RWPE2 (cell line): ENCODE data around the gene KRT83.

Experiments used
- ATAC-seq: fragments of 200-7000 bp; cut with Tn5 transposase; 3 replicates; pipeline ENCODE4 v1.9.1; 2021; ENCODE audit warnings: low read depth
- DNase-seq: peaks from one replicate; pipeline ENCODE4 v3.0.0-alpha.2; 2020; ENCODE audit warnings: low spot score
- H3K27ac ChIP-seq: fragments of 450-650 bp; 2 replicates; pipeline ENCODE4 v1.5.1; 2017; ENCODE audit warnings: mild to moderate bottlenecking; ENCODE audit not compliant: poor library complexity, severe bottlenecking
- H3K27me3 ChIP-seq: fragments of 250-450 bp; sonication (Bioruptor Pico); 2 replicates; pipeline ENCODE4 v1.5.1; 2021; ENCODE audit warnings: mild to moderate bottlenecking, moderate library complexity; ENCODE audit not compliant: insufficient read depth, poor library complexity, severe bottlenecking
- H3K36me3 ChIP-seq: fragments of 250-450 bp; sonication (Bioruptor Pico); 2 replicates; pipeline ENCODE4 v1.5.1; 2020; ENCODE audit warnings: low read depth, mild to moderate bottlenecking, moderate library complexity
- H3K4me1 ChIP-seq: fragments of 250-450 bp; sonication (Bioruptor Pico); 2 replicates; pipeline ENCODE4 v1.5.1; 2021; ENCODE audit warnings: mild to moderate bottlenecking, moderate library complexity; ENCODE audit not compliant: insufficient read depth, poor library complexity, severe bottlenecking
- H3K4me3 ChIP-seq: fragments of 250-450 bp; sonication (Bioruptor Pico); 2 replicates; pipeline ENCODE4 v1.5.1; 2021; ENCODE audit warnings: mild to moderate bottlenecking, moderate library complexity; ENCODE audit not compliant: severe bottlenecking
- H3K9me3 ChIP-seq: fragments of 250-450 bp; sonication (Bioruptor Pico); 2 replicates; pipeline ENCODE4 v1.5.1; 2021; ENCODE audit warnings: mild to moderate bottlenecking, moderate library complexity; ENCODE audit not compliant: severe bottlenecking
- TF ChIP-seq, protein P1 (sequence below): fragments of 450-650 bp; IDR thresholded peaks from one replicate; pipeline ENCODE4 v1.5.1; 2017; ENCODE audit warnings: mild to moderate bottlenecking, moderate library complexity; ENCODE audit not compliant: poor library complexity, severe bottlenecking

Gene KRT83

DNA sequence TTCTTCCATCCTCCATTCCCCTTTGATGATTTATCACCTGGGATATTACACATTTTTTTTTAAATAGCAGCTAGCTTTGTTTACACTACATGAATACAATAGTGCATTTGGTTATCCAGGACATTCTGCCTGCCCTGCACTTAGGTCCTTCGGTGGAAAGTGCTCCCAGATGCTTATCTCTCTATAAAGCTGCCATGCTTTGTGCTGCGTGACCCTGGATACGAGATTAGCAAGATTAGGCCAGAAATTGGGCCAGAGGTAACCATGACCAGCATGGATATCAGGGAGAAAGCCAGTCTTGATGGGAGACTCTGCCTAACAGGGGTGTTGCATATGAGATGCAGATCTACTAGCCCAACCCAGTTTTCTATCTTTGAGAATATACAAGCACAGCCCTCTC, 12.1 kb upstream of the KRT83 start:
- peaks cover 1% of the 10 kb centered on the region for H3K4me1 ChIP-seq
- peaks cover 3% of the 10 kb centered on the region for H3K9me3 ChIP-seq
- ATAC-seq = no peak
- TF ChIP-seq, protein P1, sequence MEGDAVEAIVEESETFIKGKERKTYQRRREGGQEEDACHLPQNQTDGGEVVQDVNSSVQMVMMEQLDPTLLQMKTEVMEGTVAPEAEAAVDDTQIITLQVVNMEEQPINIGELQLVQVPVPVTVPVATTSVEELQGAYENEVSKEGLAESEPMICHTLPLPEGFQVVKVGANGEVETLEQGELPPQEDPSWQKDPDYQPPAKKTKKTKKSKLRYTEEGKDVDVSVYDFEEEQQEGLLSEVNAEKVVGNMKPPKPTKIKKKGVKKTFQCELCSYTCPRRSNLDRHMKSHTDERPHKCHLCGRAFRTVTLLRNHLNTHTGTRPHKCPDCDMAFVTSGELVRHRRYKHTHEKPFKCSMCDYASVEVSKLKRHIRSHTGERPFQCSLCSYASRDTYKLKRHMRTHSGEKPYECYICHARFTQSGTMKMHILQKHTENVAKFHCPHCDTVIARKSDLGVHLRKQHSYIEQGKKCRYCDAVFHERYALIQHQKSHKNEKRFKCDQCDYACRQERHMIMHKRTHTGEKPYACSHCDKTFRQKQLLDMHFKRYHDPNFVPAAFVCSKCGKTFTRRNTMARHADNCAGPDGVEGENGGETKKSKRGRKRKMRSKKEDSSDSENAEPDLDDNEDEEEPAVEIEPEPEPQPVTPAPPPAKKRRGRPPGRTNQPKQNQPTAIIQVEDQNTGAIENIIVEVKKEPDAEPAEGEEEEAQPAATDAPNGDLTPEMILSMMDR = no peak
- no peaks in the 10 kb centered on the region for H3K27me3 ChIP-seq
- no peak overlapping the region for H3K4me3 ChIP-seq
- no peak overlapping the region for H3K27ac ChIP-seq
- no peak for DNase-seq
- H3K36me3 ChIP-seq = no peaks in the 10 kb centered on the region

DNA sequence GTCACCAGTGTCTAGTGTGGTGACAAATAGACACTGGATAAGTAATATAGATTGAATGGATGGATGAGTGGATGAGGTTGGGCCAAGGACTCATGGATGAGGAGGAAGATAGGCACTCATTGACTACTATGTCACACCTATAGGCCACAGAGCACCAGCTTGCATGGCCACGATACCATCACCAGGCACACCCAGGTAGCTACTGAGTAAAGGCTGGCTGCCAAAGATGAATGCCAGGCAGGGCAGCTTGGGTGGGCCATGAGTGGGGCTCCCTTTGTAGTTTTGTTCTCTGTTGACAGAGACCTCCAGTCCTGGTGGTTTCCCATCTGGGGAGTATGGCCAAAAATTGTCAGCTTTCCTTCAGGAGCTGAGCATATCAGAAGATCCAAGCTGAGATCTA, 11.2 kb upstream of the KRT83 start:
- Histone ChIP-seq H3K36me3 (no peaks in the 10 kb centered on the region), H3K9me3 (peaks cover 3% of the 10 kb centered on the region), H3K4me3 (no peak overlapping the region), H3K27ac (no peak overlapping the region), H3K4me1 (no peaks in the 10 kb centered on the region), H3K27me3 (no peaks in the 10 kb centered on the region)
- ATAC-seq (no peak), DNase-seq (no peak)
- TF ChIP-seq, protein P1 = no peak

DNA sequence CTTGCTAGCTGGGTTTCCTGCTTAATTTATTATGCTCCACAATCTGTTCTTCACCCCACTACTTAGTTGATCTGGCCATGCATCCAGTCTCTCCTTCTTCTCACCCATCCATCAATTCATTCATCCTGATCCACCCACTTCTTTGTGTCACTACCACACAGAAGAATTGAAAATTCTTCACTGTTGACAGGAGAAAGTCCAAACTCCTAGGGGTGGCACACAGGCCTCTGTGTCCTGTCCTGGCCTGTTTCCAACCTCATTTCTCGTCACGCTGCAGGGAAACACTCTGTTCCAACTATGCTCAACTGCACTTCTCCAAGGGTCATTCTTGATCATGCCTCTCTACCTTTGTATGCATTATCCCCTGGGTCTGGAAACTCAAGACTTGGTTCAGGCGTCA, 10.6 kb upstream of the KRT83 start:
- DNase-seq = no peak
- Histone ChIP-seq H3K27ac (no peak overlapping the region), H3K9me3 (peaks cover 3% of the 10 kb centered on the region), H3K27me3 (no peaks in the 10 kb centered on the region), H3K4me3 (no peak overlapping the region), H3K4me1 (no peaks in the 10 kb centered on the region), H3K36me3 (no peaks in the 10 kb centered on the region)
- no peak for ATAC-seq
- TF ChIP-seq, protein P1 = no peak

DNA sequence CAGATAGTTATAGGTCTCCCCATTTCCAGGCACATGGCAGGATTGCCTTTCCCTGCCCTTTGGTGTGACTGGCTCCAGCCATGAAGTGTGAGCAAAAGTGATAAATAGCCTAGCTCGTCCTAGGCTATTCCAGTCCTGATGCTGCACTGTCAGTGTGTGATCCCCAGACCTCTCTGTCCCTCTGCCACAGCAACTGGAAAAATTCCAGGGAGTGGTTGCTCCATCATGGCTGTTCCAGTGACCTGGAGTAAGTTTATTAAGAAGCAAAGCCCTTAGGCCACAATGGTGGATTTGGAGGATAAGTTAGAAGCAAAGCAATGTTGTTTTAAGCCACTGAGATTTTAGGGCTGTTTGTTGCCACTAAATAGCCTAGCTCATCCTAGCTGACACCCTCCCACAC, 9.8 kb upstream of the KRT83 start:
- ATAC-seq = no peak
- Histone ChIP-seq H3K9me3 (no peaks in the 10 kb centered on the region), H3K4me3 (no peak overlapping the region), H3K27me3 (no peaks in the 10 kb centered on the region), H3K4me1 (no peaks in the 10 kb centered on the region), H3K27ac (no peak overlapping the region), H3K36me3 (no peaks in the 10 kb centered on the region)
- TF ChIP-seq, protein P1 = no peak
- no peak for DNase-seq

DNA sequence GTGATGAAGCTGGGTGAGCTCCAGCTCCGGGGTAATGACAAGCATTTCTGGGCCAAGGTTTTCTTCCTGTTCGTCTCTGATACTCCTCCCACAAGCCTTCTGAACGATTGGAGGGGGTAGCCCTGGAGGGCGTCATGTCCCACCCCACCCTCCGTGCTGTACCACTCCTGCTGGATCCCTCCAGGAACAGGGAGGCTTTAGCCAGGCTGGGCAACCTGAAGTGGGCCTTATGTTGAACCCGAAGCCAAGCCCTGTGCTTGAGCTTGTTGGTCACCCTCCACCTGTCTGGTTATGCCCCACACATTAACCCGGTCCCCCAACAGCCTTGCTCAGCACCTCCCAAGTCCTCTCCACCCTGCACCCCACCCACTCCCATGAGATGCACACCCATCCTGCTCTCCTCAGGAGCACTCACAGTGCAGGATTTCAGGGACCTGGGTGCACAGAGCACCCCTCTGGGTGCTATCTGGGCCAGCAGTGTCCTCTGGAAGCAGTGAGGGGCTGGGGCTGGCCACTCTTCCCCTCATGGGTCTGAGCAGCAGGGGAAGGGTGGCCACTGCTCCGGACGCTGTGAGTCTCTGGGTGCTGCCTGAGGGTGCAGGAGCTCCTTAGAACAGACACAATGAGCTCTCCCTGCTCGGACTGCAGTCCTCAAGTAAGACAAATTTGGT, 6.8 kb upstream of the KRT83 start:
- DNase-seq = no peak
- TF ChIP-seq, protein P1 = peak; percentile 64
- Histone ChIP-seq H3K4me3 (no peak overlapping the region), H3K27me3 (no peaks in the 10 kb centered on the region), H3K27ac (peak overlapping the region; percentile 17), H3K36me3 (no peaks in the 10 kb centered on the region), H3K9me3 (no peaks in the 10 kb centered on the region), H3K4me1 (no peaks in the 10 kb centered on the region)
- no peak for ATAC-seq
